Panc1 (cell line): ENCODE measurements around the gene B4GALT2. TPM values are rescaled to one million over a fixed set of nuclear protein-coding genes. Genes with fewer than 3 reads are reported as not detected.
A peak's percentile ranks its signal among the peaks of the same experiment; 100 is the strongest.

Source experiments
- ATAC-seq: fragments of 200-7000 bp; cut with Tn5 transposase; 2 replicates; pipeline ENCODE4 v1.9.1; 2020; ENCODE audit warnings: mild to moderate bottlenecking, moderate library complexity
- BruUV-seq: library from RNA; stranded (reverse); fragments of 400-500 nt; replicated peaks from 2 replicates; lab custom pipeline; 2021; lab: Mats Ljungman, UMichigan
- CTCF ChIA-PET: fragments of 300-600 bp; sonication (Branson Sonifier 250); formaldehyde crosslinking; loops from one replicate; lab custom pipeline; 2022; ENCODE audit warnings: antibody characterized with exemption; lab: Charles Lee
- POLR2A ChIA-PET: fragments of 300-600 bp; sonication (Branson Sonifier 250); formaldehyde crosslinking; loops from one replicate; lab custom pipeline; 2022; ENCODE audit warnings: antibody characterized with exemption; lab: Charles Lee
- DNase-seq: peaks from one replicate; pipeline ENCODE4 v3.0.0-alpha.2; 2010; ENCODE audit warnings: low read depth, low spot score
- H3K27ac ChIP-seq: 2 replicates; pipeline ENCODE4 v1.5.1; 2011; ENCODE audit warnings: mild to moderate bottlenecking, low read length, inconsistent platforms
- H3K27me3 ChIP-seq: fragments of 200-500 bp; sonication (Bioruptor generic); 2 replicates; pipeline ENCODE4 v1.6.0; 2014; ENCODE audit warnings: low read length, inconsistent platforms; ENCODE audit not compliant: control insufficient read depth, insufficient read depth
- H3K36me3 ChIP-seq: fragments of 200-500 bp; sonication (Bioruptor generic); 2 replicates; pipeline ENCODE4 v1.5.1; 2014; ENCODE audit warnings: inconsistent platforms, mild to moderate bottlenecking, low read length, moderate library complexity; ENCODE audit not compliant: control insufficient read depth, insufficient read depth
- H3K4me1 ChIP-seq: 2 replicates; pipeline ENCODE4 v1.5.1; 2011; ENCODE audit warnings: inconsistent platforms, mild to moderate bottlenecking, low read length, moderate library complexity; ENCODE audit not compliant: control insufficient read depth, insufficient read depth
- H3K4me3 ChIP-seq, 2 experiments: 2 replicates each; pipeline ENCODE4 v1.5.1; 2011 to 2012; ENCODE audit warnings: low read depth in 2 of 2, low read length in 2 of 2, mild to moderate bottlenecking in 2 of 2, inconsistent platforms in 1 of 2, moderate library complexity in 1 of 2
- H3K9me3 ChIP-seq: fragments of 200-500 bp; sonication (Bioruptor generic); 2 replicates; pipeline ENCODE4 v1.5.1; 2014; ENCODE audit warnings: low read depth, mild to moderate bottlenecking, inconsistent platforms, low read length, moderate library complexity; ENCODE audit not compliant: control insufficient read depth, insufficient read depth
- CTCF ChIP-seq: fragments of 450-650 bp; IDR thresholded peaks from 2 replicates; pipeline ENCODE4 v1.5.1; 2017; ENCODE audit warnings: mild to moderate bottlenecking
- POLR2AphosphoS5 ChIP-seq: IDR thresholded peaks from 2 replicates; pipeline ENCODE4 v1.6.1; 2012; ENCODE audit warnings: mild to moderate bottlenecking, low read depth, low read length, moderate library complexity
- REST ChIP-seq, 2 experiments: IDR thresholded peaks; 2 replicates each; pipeline ENCODE4 v1.6.1; 2011 to 2012; ENCODE audit warnings: low read depth in 2 of 2, control low read depth in 1 of 2, low read length in 1 of 2, mild to moderate bottlenecking in 1 of 2, moderate library complexity in 1 of 2; ENCODE audit not compliant: insufficient read depth in 1 of 2
- SIN3A ChIP-seq: IDR thresholded peaks from 2 replicates; pipeline ENCODE4 v1.6.1; 2012; ENCODE audit warnings: low read depth, mild to moderate bottlenecking, low read length, moderate library complexity, borderline replicate concordance; ENCODE audit not compliant: insufficient read depth
- TCF7L2 ChIP-seq: IDR thresholded peaks from 2 replicates; pipeline ENCODE4 v1.6.1; 2011; ENCODE audit warnings: mild to moderate bottlenecking, low read depth, low read length, inconsistent platforms
- in situ Hi-C: cut with HindIII; loops from 2 replicates; pipeline ENCODE4 v1.10.0; 2016; ENCODE audit warnings: low sequenced_read_pairs, low pct_unique_long_range_greater_than_20kb
- intact Hi-C: fragments of 100-400 bp; cut with micrococcal nuclease; formaldehyde crosslinking; loops from one replicate; pipeline ENCODE4 v1.10.0; 2022; ENCODE audit not compliant: unreplicated experiment
- total RNA-seq: library from RNA; stranded (reverse); gene quantifications from one replicate; pipeline ENCODE4 v1.2.1, GENCODE V29; 2021; ENCODE audit not compliant: unreplicated experiment

B4GALT2 gene
- total RNA-seq, 1 experiment from 2014 or later = 90.1 TPM

- intact Hi-C loops = no loop called here
- TF ChIP-seq REST (IDR thresholded peaks at IDR 0.05; ENCODE audit: insufficient read depth in 1 of 2, low read depth in 2 of 2, low read length in 1 of 2) = no peak
- TF ChIP-seq TCF7L2 = no peak
- no peak for TF ChIP-seq SIN3A
- no peak for TF ChIP-seq POLR2AphosphoS5
- TF ChIP-seq CTCF = no peak
These were observed 33.3 kb upstream of the B4GALT2 start for GRCh38 chr1:43945674-43946235.

GRCh38 chr1:43946236-43947060, 32.6 kb upstream of the B4GALT2 start, which contains the start of gene IPO13:
TSS of gene IPO13 (plus strand) at chr1:43946950. CDS start at chr1:43947601, 651 bp downstream.
- peak within 1 kb of the TSS; percentile 96 for H3K27ac ChIP-seq
- H3K9me3 ChIP-seq = no peaks in the 10 kb centered on the region
- no TSS peak for BruUV-seq
- H3K27me3 ChIP-seq = no peaks in the 10 kb centered on the region
- in situ Hi-C loops = loop anchor here (25.0 kb wide), 1 partner anchor 184 kb away; no protein-coding TSS in a partner anchor
- ATAC-seq = peak; percentile 98
- intact Hi-C loops = no loop called here
- H3K4me3 ChIP-seq = peak within 1 kb of the TSS; percentile 79 to 88
- ChIA-PET CTCF (interaction anchor here (2.2 to 2.4 kb wide), 2 partner anchors 12 to 183 kb away, joined by 9 to 10 read pairs; no protein-coding TSS in a partner anchor), POLR2A (no interaction called here)
- H3K4me1 ChIP-seq = peaks cover 16% of the 10 kb centered on the region
- peak; percentile 83 for DNase-seq
- TF ChIP-seq CTCF (peak; percentile 86), POLR2AphosphoS5 (peak; percentile 43; the same call in 1 of the 2 replicates), TCF7L2 (no peak), SIN3A (peak; percentile 70; the same call in 1 of the 2 replicates), REST (IDR thresholded peaks at IDR 0.05; ENCODE audit: insufficient read depth in 1 of 2, low read depth in 2 of 2, low read length in 1 of 2) (peak; percentile 78 to 89)
- H3K36me3 ChIP-seq = peaks cover 4% of the 10 kb centered on the region; the same call in 1 of the 2 replicates

More at GRCh38 chr1:43945674-43946235, 33.3 kb upstream of the B4GALT2 start:
- in situ Hi-C loops = loop anchor here (25.0 kb wide), 1 partner anchor 183 kb away; no protein-coding TSS in a partner anchor
- DNase-seq (no peak), ATAC-seq (no peak)
- Histone ChIP-seq H3K4me1 (peaks cover 16% of the 10 kb centered on the region), H3K27ac (peak overlapping the region; percentile 96), H3K4me3 (peak overlapping the region; percentile 79 to 88), H3K27me3 (no peaks in the 10 kb centered on the region), H3K36me3 (peaks cover 4% of the 10 kb centered on the region; the same call in 1 of the 2 replicates), H3K9me3 (no peaks in the 10 kb centered on the region)
- TSS peak; percentile 93 for BruUV-seq
- ChIA-PET CTCF (interaction anchor here (2.2 to 2.4 kb wide), 2 partner anchors 11 to 182 kb away, joined by 9 to 10 read pairs; no protein-coding TSS in a partner anchor), POLR2A (no interaction called here)
